WI38 (cell line): ENCODE results near the gene MIOX.

Experiments used
- H3K4me3 ChIP-seq: 2 replicates; pipeline ENCODE4 v1.5.1; 2011; ENCODE audit warnings: low read depth, mild to moderate bottlenecking, control low read depth, low read length
- TF ChIP-seq, protein P1 (sequence below): IDR thresholded peaks from 2 replicates; pipeline ENCODE4 v1.5.1; 2012; ENCODE audit warnings: low read depth, mild to moderate bottlenecking, control low read depth, low read length

The MIOX gene

DNA sequence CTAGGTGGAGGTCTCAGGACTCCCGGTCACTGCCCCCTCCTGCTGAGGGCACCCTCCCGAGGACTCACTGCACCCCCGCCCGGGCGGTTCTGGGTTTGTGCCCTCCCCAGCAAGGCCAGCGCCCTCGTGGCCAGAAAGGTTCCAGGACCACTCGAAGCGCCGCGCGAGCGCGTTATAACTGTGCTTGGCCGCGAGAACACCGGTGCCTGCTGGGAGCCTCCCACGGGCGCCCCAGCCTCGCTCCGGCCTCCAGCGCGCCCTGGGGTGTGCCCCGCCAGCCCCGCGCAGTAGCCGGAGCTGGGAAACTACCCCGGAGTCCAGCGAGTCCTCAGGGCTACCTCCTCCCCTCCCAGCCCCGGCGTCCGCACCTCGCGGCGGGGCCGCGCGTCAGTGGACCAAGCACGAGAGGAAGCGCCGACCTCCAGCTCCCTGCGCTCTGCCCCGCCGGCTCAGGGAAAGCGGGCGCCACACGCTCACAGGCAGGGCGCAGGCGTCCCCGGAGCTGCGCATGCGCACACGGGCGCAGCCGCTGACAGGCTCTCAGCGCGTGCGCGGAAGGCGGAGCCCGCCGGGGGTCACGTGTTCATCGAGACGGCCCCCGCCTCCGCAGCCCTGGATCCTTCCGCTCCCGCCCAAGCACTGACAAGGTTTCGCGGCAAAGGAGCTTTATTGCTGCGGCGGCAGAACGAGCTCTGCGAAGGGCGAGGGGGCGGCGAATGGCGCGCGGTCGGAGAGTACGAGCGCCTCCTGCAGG is 38.6 kb downstream of the MIOX start, which contains the start of gene SCO2:
Gene SCO2, minus strand, starts transcription at position 495 of the 754 bp plus-strand sequence. CDS start 1,187 bp downstream, outside the sequence.
- H3K4me3 ChIP-seq: peak within 1 kb of the TSS; percentile 74
- TF ChIP-seq, protein P1, sequence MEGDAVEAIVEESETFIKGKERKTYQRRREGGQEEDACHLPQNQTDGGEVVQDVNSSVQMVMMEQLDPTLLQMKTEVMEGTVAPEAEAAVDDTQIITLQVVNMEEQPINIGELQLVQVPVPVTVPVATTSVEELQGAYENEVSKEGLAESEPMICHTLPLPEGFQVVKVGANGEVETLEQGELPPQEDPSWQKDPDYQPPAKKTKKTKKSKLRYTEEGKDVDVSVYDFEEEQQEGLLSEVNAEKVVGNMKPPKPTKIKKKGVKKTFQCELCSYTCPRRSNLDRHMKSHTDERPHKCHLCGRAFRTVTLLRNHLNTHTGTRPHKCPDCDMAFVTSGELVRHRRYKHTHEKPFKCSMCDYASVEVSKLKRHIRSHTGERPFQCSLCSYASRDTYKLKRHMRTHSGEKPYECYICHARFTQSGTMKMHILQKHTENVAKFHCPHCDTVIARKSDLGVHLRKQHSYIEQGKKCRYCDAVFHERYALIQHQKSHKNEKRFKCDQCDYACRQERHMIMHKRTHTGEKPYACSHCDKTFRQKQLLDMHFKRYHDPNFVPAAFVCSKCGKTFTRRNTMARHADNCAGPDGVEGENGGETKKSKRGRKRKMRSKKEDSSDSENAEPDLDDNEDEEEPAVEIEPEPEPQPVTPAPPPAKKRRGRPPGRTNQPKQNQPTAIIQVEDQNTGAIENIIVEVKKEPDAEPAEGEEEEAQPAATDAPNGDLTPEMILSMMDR: peak; percentile 54

DNA sequence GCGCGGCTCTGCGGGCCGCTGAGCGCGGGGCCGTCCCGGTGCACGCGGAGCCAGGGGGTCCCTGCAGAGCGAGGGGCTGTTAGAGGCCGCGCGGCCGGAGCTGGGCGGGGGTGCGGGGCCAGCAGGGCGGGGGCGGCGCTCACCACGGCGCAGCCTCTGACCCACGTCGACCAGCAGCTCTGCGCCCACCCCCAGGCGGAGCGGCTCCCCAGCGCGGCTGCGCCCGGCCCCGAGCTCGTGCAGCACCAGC is 39.1 kb downstream of the MIOX start:
- TF ChIP-seq, protein P1: no peak
- peak overlapping the region; percentile 74 for H3K4me3 ChIP-seq

DNA sequence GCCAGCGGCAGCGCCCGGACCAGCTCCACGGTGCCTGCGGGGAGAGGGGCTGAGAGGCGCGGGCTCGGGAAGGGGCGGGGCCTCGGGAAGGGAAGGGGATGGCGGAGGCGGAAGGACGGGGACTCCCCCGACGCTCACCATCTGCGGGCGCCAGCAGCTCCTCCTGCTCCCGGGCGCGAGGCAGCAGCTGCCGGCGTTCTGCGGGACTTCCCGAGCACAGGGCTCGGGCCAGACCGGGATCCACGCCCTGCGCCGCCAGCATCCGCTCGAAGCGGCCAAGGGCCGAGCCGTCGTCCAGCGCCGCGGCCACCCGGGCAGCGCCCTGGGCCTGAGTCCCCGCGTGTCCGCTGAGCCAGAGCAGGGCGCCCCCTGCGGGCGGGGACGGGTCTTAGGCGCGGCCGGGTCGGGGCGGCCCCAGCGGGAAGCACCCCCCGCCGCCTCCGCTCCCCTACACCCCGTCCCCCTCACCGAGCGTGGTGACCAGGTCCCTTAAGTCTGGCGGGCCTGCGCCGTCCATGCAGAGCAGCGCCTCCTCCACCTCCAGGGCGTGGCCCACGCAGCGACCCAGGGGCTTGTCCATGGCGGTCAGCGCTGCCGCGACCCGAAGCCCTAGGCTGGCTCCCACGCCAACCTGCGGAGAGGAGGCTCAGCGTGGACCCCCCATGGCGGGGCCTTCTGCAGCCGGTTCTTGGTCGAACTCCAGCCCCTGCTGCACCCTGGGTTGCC is 39.6 kb downstream of the MIOX start:
- H3K4me3 ChIP-seq: peak overlapping the region; percentile 74
- TF ChIP-seq, protein P1: peak; percentile 48

DNA sequence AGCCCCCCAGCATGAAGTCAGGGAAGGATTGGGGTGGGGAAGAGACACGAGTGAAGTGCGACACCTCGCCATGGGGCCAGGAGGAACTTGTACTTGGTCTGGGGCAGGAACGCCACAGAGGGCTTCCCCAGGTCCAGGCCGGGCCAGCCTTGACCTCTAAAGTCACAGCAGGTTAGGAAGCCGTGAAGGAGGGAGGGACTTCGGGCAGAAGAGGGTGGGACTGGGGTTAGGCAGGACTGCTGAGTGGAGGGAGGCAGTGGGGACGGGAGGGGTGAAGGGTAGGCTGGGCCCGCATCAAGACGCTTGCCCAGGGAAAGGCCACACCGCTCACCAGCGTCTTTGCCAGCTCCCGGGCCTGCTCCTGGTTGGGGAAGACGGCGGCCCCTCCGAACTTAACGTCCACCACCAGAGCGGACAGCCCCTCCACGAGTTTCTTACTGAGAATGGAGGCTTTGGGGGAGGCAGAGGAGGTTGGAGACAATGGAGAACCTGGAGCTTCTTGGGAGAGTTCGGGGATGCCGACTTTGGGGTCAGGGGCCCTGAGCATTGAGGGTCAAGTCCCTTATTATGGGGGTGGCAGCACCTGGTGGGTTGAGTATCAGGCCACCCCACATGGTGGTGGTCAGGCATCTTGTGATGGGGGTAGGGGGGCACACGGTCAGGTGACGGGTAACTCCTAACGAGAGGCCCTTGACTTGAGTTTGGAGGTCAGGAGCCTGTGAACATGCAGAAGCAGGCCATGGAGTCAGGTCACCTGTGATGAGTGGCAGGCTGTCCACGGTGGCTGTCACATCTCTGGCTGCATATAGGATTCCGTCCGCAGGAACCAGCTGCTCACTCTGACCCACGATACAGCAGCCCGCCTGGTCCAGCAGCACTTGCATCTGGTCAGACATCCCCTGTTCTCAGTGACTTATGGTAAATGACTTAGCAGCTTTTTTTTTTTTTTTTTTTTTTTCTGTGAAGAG is 40.5 kb downstream of the MIOX start:
- peak overlapping the region; percentile 74 for H3K4me3 ChIP-seq
- TF ChIP-seq, protein P1: no peak

DNA sequence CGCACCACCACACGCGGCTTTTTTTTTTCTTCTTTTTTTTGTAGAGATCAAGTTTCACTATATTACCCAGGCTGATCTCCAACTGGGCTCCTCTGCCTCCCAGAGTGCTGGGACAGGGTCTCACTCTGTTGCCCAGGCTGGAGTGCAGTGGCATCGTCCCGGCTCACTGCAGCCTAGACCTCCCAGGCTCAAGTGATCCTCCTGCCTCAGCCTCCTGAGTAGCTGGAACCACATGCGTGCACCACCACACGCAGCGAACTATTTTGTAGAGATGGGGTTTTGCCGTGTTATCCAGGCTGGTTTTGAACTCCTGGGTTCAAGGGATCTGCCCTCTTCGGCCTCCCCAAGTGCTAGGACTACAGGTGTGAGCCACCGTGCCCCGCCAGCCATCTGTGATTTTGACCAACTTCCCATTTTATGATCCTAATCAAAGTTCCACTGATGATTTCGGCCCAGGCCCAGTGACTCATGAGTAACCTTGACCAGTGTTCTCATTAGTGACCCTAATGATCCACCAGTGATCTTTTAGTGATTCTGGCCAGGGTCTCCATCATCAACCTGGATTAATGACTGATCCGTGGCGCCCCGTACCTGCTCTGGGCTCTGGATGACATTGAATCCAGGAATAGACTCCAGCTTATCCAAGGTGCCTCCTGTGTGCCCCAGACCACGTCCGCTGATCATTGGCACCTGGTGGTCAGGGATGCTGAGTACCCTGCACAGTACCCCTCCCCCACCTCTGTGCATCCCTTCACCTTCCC is 41.4 kb downstream of the MIOX start:
- H3K4me3 ChIP-seq: no peak overlapping the region
- TF ChIP-seq, protein P1: no peak

DNA sequence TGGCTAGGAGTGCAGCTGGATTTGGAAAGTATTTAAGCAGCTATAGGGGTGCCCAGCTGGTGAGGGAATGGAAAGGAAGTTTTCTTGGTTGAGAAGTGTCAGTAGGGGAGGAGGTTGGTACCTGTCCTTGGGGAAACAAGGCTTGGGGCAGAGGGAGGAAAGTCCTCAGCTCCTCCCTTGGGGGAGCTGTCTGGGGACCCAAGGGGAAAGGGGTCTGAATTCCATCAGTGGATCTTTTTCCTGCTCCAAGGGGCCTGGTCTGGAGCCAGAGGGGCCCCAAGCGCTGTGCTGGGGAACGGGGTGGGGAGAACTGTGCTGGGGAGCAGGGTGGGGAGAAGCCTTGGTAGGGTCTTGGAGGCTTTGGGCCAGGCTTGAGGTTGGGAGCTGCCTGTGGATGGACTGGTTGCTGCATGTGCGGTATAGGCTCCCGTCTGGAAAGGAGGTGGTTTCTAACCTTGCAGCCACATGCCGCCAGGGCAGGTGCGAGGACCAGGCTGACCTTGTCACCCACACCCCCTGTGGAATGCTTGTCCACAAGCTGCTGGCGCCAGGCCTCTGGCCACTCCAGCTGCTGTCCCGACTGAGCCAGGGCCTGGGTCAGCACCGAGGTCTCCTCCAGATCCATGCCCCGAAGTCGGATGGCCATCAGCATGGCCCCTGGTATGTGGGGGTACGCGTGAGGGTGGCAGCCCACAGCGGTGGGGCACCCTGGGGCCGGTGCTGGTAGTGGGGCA is 42.2 kb downstream of the MIOX start:
- TF ChIP-seq, protein P1: no peak
- H3K4me3 ChIP-seq: no peak overlapping the region
